GM12891 (cell line): ENCODE measurements around the gene WNT10A.

Experiments used
- DNase-seq: peaks from one replicate; pipeline ENCODE4 v3.0.0; 2011; ENCODE audit warnings: low spot score; ENCODE audit not compliant: insufficient read length
- FAIRE-seq: peaks from 2 replicates; lab custom pipeline; 2011; peaks lifted over from hg19 to GRCh38; lab: Jason Lieb, UNC
- PAX5 ChIP-seq: IDR thresholded peaks from 2 replicates; pipeline ENCODE4 v1.6.1; 2011; ENCODE audit warnings: low read length, moderate library complexity, mild to moderate bottlenecking; ENCODE audit not compliant: insufficient read depth, severe bottlenecking
- POLR2A ChIP-seq: IDR thresholded peaks from 2 replicates; pipeline ENCODE4 v1.6.1; 2011; ENCODE audit warnings: low read depth, low read length, control low read depth
- POLR2AphosphoS5 ChIP-seq: IDR thresholded peaks from 2 replicates; pipeline ENCODE4 v1.6.1; 2011; ENCODE audit warnings: low read depth, low read length, control low read depth
- POU2F2 ChIP-seq: IDR thresholded peaks from 2 replicates; pipeline ENCODE4 v1.6.1; 2011; ENCODE audit warnings: low read depth, mild to moderate bottlenecking, control low read depth, low read length, moderate library complexity
- SPI1 ChIP-seq: IDR thresholded peaks from 2 replicates; pipeline ENCODE4 v1.6.1; 2011; ENCODE audit warnings: low read depth, low read length, control low read depth
- TAF1 ChIP-seq: IDR thresholded peaks from 2 replicates; pipeline ENCODE4 v1.6.1; 2011; ENCODE audit warnings: low read depth, low read length, control low read depth

The WNT10A gene

GRCh38 chr2:218883491-218884490, 3.1 kb downstream of the WNT10A start:
- peak; percentile 54 for DNase-seq
- peak; percentile 81 for FAIRE-seq
- TF ChIP-seq POLR2A (no peak), POLR2AphosphoS5 (no peak), SPI1 (no peak), PAX5 (no peak), TAF1 (no peak), POU2F2 (no peak)

- peak; percentile 5 for FAIRE-seq
- TF ChIP-seq PAX5 (no peak), TAF1 (no peak), POLR2AphosphoS5 (no peak), POU2F2 (no peak), POLR2A (no peak), SPI1 (no peak)
- DNase-seq: peak; percentile 1
These were observed 3.9 kb downstream of the WNT10A start for GRCh38 chr2:218884519-218884918.

DNA sequence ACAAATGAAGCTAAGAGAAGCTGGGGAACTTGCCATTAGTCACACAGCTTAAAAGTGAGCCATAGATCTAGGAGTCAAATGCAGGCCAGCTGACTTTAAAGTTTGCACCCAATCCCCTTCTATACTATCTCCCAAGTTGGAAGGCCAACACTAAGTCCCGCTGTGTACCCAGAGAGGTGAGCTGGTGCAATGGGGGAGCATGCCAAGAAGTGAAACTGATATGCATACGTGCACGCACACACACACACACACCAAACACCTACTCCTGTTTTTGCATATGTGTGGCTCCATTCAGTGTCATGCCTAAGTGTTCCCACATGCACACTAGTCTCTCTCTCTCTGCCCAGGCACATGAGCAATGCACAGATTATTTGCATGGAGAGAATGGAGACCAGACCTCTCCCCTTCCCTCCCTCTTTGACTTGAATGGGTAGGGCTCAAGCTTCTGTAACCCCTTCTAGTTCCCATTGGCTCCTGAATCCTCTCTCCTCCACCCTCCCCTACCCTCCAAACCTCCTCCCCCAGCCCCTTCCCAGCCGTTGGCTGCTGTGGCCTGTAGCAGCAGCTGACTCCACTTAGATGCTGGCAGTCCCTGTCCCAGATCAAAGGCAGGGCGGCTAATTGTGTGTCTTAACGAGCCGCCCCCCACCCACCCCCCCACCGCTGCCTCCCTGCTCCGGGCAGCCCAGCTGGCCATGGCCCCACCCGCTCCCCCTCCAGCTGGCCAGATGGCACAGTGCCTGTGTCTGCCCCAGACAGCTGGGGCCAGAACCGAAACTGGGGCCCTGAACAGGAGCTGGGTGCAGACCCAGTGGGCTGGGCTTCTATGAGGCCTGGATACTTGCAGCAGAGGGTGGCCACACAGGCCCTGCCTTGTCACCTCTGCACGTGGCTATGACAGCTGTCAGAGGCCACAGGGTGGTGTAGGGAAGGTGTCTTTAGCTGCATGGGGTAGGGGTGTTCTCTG, 5.6 kb downstream of the WNT10A start:
- TF ChIP-seq SPI1: peak; percentile 35; the same call in 1 of the 2 replicates
- no peak for TF ChIP-seq PAX5
- peak; percentile 100 for TF ChIP-seq POU2F2
- no peak for TF ChIP-seq POLR2AphosphoS5
- no peak; the same call in 1 of the 2 replicates for TF ChIP-seq POLR2A
- no peak for TF ChIP-seq TAF1
- DNase-seq: peak; percentile 50
- FAIRE-seq: peak; percentile 100

DNA sequence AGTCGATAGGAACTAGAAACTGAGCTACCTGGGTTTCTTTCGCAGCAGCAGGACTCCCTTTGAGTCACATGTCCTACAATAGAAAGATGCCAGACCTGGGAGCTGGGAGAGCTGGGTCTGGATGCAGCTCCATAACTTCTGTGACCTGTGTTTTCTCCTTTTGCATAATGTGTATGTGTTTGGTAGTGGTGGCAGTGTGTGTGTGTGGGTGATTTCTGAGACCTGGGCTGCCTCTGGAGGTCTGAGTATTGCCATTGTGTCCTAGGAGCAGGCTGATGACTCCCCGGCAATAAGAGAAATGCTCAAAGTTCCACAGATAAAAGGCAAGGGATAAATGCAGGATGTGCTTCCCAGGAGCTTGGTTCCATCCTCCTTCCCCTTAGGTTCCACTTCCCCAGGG, 6.4 kb downstream of the WNT10A start:
- DNase-seq: no peak
- no peak for FAIRE-seq
- TF ChIP-seq POLR2AphosphoS5 (no peak), SPI1 (0 out of 2 replicates have a peak, but pooled peaks have one; percentile 18), PAX5 (no peak), POLR2A (no peak), POU2F2 (no peak), TAF1 (no peak)

DNA sequence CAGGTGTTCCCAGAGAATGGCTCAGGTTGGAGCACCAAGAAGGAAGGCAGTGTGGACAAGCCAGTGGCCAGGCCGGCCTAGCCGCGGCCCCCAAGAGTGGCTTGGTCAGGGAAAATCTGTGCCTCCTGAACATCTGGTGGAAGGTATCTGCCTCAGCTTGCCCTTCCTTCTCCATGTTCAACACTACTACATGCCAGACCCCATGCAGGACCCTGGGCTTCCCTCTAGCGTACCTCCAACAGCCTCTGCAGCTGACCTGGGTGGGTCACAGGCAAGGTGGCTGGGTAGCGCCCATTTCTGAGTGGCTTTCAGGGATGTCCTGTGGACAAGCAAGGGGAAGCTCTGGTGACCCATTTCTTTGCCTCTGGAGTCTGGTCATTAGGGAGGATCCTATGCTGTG, 7.7 kb downstream of the WNT10A start:
- TF ChIP-seq POLR2A: no peak
- no peak for TF ChIP-seq PAX5
- no peak for TF ChIP-seq POLR2AphosphoS5
- TF ChIP-seq POU2F2: no peak
- TF ChIP-seq SPI1: no peak
- TF ChIP-seq TAF1: no peak
- DNase-seq (no peak), FAIRE-seq (no peak)

DNA sequence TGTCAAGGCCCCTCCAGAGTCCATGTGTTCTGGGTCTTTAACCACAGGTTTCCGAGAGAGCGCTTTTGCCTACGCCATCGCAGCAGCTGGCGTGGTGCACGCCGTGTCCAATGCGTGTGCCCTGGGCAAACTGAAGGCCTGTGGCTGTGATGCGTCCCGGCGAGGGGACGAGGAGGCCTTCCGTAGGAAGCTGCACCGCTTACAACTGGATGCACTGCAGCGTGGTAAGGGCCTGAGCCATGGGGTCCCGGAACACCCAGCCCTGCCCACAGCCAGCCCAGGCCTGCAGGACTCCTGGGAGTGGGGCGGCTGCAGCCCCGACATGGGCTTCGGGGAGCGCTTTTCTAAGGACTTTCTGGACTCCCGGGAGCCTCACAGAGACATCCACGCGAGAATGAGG, 9.3 kb downstream of the WNT10A start:
- TF ChIP-seq POU2F2 (no peak), TAF1 (no peak)
- FAIRE-seq (no peak), DNase-seq (no peak)

DNA sequence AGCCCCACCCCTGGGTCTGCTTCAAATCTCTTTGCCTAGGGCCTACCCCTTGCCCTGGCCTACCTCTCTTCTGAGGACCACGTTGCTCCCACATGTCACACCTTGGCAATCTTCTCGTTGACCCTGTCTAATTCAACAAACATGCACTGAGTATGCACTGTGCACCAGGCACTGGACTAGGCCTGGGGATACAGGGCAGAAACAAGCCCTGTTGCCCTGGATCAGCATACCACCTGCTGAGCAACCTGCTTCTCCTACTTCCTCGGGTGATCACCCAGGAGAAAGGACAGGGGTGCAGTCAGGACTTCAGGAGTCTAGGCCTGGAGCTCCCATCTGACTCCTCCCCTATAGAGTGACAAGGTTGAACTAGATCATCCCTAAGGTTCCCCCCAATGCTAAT, 9.7 kb downstream of the WNT10A start:
- FAIRE-seq: no peak
- DNase-seq: no peak

GRCh38 chr2:218891275-218892135, 10.9 kb downstream of the WNT10A start:
- TF ChIP-seq TAF1 (no peak), POLR2A (no peak), POLR2AphosphoS5 (no peak), PAX5 (no peak), SPI1 (no peak), POU2F2 (no peak)
- no peak for DNase-seq
- peak; percentile 20 for FAIRE-seq

More for the DNA sequence above, 9.7 kb downstream of the WNT10A start:
- TF ChIP-seq POU2F2 (no peak), SPI1 (no peak), TAF1 (no peak), POLR2AphosphoS5 (no peak), POLR2A (no peak), PAX5 (no peak)
